Progenitor cell of endocrine pancreas (in vitro differentiated cells): ENCODE results near the gene PGAP3. TPM values are rescaled to one million over a fixed set of nuclear protein-coding genes. Genes with fewer than 3 reads are reported as not detected.

ENCODE experiments used
- DNase-seq: peaks from one replicate; pipeline ENCODE4 v3.0.0; 2021; ENCODE audit warnings: low spot score; ENCODE audit not compliant: unreplicated experiment
- H3K27ac Mint-ChIP-seq: 2 replicates; pipeline ENCODE4 v1.8.0; 2021; ENCODE audit warnings: mild to moderate bottlenecking, moderate library complexity, mixed read lengths
- H3K27me3 Mint-ChIP-seq: 2 replicates; pipeline ENCODE4 v1.8.0; 2021; ENCODE audit warnings: mixed read lengths
- H3K36me3 Mint-ChIP-seq: 2 replicates; pipeline ENCODE4 v1.8.0; 2022; ENCODE audit warnings: mixed read lengths; ENCODE audit not compliant: insufficient read depth
- H3K4me1 Mint-ChIP-seq: 2 replicates; pipeline ENCODE4 v1.8.0; 2021; ENCODE audit warnings: low read depth, mixed read lengths
- H3K4me3 Mint-ChIP-seq: 2 replicates; pipeline ENCODE4 v1.8.0; 2021; ENCODE audit warnings: low read depth, mild to moderate bottlenecking, moderate library complexity, mixed read lengths
- H3K9me3 Mint-ChIP-seq: 2 replicates; pipeline ENCODE4 v1.8.0; 2021; ENCODE audit warnings: low read depth, mixed read lengths
- total RNA-seq: library from RNA; stranded (reverse); gene quantifications from 2 replicates; pipeline ENCODE4 v1.2.1, GENCODE V29; 2021
- TF ChIP-seq, protein P1 (sequence below): fragments of 200-600 bp; sonication (generic); IDR thresholded peaks from one replicate; pipeline ENCODE4 v1.5.0; 2021; ENCODE audit warnings: antibody characterized with exemption, mild to moderate bottlenecking; ENCODE audit not compliant: unreplicated experiment

PGAP3 gene
- total RNA-seq, 1 donor from 2014 or later: 40.1 TPM

GRCh38 chr17:39655105-39655504 is 32.8 kb downstream of the PGAP3 start:
- Mint-ChIP-seq H3K27ac (no peak overlapping the region), H3K9me3 (no peaks in the 10 kb centered on the region), H3K4me1 (peaks cover 18% of the 10 kb centered on the region), H3K36me3 (peaks cover 2% of the 10 kb centered on the region), H3K4me3 (no peak overlapping the region), H3K27me3 (no peaks in the 10 kb centered on the region)
- TF ChIP-seq, protein P1, sequence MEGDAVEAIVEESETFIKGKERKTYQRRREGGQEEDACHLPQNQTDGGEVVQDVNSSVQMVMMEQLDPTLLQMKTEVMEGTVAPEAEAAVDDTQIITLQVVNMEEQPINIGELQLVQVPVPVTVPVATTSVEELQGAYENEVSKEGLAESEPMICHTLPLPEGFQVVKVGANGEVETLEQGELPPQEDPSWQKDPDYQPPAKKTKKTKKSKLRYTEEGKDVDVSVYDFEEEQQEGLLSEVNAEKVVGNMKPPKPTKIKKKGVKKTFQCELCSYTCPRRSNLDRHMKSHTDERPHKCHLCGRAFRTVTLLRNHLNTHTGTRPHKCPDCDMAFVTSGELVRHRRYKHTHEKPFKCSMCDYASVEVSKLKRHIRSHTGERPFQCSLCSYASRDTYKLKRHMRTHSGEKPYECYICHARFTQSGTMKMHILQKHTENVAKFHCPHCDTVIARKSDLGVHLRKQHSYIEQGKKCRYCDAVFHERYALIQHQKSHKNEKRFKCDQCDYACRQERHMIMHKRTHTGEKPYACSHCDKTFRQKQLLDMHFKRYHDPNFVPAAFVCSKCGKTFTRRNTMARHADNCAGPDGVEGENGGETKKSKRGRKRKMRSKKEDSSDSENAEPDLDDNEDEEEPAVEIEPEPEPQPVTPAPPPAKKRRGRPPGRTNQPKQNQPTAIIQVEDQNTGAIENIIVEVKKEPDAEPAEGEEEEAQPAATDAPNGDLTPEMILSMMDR: no peak
- no peak for DNase-seq

DNA sequence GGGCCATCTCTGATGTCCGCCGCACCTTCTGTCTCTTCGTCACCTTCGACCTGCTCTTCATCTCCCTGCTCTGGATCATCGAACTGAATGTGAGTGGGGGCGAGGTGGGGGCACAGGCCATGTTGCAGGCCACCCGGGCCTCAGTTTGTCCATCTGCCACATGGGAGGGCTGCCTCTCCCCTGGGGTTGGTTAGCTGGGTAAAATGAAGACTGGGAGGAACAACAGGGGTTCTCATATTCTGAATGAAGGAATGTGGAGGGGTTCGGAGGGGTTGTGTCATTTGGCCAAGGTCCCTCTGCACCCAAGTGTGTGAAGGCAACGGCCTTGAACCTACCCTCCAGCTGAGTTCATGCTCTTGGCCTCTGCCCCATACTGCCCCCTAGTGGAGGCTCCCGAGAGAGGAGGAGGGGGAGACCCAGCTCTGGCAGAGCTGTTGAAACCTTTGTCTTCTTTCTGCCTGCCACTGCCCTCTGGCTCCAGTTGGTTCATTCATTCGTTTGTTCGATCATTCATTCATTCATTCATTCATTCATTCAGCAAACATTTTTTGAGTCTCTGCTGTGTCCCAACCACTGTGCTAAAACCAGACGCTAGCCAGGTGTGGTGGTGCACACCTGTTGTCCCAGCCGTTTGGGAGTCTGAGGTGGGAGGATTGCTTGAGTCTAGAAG is 34.1 kb downstream of the PGAP3 start:
- Mint-ChIP-seq H3K4me1 (peaks cover 19% of the 10 kb centered on the region), H3K4me3 (no peak overlapping the region), H3K36me3 (peaks cover 2% of the 10 kb centered on the region), H3K27me3 (no peaks in the 10 kb centered on the region), H3K27ac (peak overlapping the region; percentile 17), H3K9me3 (no peaks in the 10 kb centered on the region)
- TF ChIP-seq, protein P1: peak; percentile 74
- DNase-seq: peak; percentile 51

DNA sequence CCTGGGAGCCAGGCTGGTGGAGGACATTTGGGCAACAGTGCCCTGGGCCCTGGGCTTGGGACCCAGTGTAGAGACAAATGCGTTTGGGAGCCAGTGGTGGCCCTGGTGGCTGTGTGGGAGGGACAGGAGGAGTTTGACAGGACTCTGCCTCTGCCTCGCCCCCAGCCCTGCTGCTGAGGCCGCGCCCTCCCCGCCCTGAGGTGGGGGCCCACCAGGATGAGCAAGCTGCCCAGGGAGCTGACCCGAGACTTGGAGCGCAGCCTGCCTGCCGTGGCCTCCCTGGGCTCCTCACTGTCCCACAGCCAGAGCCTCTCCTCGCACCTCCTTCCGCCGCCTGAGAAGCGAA is 34.6 kb downstream of the PGAP3 start:
- H3K9me3 Mint-ChIP-seq: no peaks in the 10 kb centered on the region
- H3K27me3 Mint-ChIP-seq: no peaks in the 10 kb centered on the region
- no peak overlapping the region for H3K27ac Mint-ChIP-seq
- H3K36me3 Mint-ChIP-seq: peaks cover 2% of the 10 kb centered on the region
- no peak overlapping the region for H3K4me3 Mint-ChIP-seq
- peaks cover 21% of the 10 kb centered on the region for H3K4me1 Mint-ChIP-seq
- DNase-seq: no peak
- TF ChIP-seq, protein P1: no peak

- peak overlapping the region; percentile 0 for H3K4me3 Mint-ChIP-seq
- H3K9me3 Mint-ChIP-seq: no peaks in the 10 kb centered on the region
- peaks cover 21% of the 10 kb centered on the region for H3K4me1 Mint-ChIP-seq
- TF ChIP-seq, protein P1: no peak
- H3K27ac Mint-ChIP-seq: peak overlapping the region; percentile 67
- no peak for DNase-seq
- H3K36me3 Mint-ChIP-seq: peaks cover 2% of the 10 kb centered on the region
- H3K27me3 Mint-ChIP-seq: no peaks in the 10 kb centered on the region
Measured at GRCh38 chr17:39652587-39653315, 35.1 kb downstream of the PGAP3 start.

DNA sequence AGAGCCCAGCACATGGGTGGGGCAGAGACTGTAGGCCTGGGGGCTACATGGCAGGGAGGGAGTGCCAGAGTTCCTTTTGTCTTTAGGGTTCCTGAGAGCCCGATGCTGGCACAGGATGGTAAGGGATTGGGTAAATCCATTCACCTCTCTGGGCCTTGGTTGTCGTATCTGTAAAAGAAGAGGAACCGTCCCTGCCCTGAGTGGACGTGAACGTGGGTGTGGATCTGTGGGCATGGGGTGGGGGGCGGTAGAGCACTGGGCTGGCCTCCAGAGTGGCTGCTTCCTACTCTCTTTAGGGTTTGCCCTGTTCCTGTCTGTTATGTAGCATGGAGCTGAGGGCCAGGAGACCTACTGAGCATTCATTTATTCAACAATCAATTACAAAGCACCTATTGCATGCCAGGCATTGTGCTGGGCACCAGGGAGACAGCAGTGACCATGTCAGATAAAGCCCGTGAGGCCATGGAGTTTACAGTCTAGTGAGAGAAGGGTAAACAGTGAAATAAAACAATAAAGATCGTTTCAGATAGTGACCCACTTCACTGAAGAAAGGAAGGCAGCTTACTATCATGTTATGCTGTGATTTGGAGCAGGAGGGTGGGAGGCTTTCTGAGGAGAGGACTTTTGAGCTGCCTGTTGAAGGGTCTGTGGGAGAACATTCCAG is 35.8 kb downstream of the PGAP3 start:
- H3K4me3 Mint-ChIP-seq: peak overlapping the region; percentile 0
- H3K27ac Mint-ChIP-seq: peak overlapping the region; percentile 67
- TF ChIP-seq, protein P1: no peak
- H3K9me3 Mint-ChIP-seq: no peaks in the 10 kb centered on the region
- peaks cover 21% of the 10 kb centered on the region for H3K4me1 Mint-ChIP-seq
- peaks cover 2% of the 10 kb centered on the region for H3K36me3 Mint-ChIP-seq
- DNase-seq: no peak
- no peaks in the 10 kb centered on the region for H3K27me3 Mint-ChIP-seq
